ENCODE measurements around the gene HAVCR2.

Gene HAVCR2

GRCh38 chr5:157072508-157072907 is 36.3 kb downstream of the HAVCR2 start:
- TF ChIP-seq, protein P1, sequence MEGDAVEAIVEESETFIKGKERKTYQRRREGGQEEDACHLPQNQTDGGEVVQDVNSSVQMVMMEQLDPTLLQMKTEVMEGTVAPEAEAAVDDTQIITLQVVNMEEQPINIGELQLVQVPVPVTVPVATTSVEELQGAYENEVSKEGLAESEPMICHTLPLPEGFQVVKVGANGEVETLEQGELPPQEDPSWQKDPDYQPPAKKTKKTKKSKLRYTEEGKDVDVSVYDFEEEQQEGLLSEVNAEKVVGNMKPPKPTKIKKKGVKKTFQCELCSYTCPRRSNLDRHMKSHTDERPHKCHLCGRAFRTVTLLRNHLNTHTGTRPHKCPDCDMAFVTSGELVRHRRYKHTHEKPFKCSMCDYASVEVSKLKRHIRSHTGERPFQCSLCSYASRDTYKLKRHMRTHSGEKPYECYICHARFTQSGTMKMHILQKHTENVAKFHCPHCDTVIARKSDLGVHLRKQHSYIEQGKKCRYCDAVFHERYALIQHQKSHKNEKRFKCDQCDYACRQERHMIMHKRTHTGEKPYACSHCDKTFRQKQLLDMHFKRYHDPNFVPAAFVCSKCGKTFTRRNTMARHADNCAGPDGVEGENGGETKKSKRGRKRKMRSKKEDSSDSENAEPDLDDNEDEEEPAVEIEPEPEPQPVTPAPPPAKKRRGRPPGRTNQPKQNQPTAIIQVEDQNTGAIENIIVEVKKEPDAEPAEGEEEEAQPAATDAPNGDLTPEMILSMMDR (IDR thresholded peaks at IDR 0.05; ENCODE audit: low read length, missing control alignments): no peak
- H3K4me3 ChIP-seq (replicated peaks; ENCODE audit: low read depth, low read length): no peak overlapping the region
- no peak for DNase-seq (ENCODE audit: low read depth)

DNA sequence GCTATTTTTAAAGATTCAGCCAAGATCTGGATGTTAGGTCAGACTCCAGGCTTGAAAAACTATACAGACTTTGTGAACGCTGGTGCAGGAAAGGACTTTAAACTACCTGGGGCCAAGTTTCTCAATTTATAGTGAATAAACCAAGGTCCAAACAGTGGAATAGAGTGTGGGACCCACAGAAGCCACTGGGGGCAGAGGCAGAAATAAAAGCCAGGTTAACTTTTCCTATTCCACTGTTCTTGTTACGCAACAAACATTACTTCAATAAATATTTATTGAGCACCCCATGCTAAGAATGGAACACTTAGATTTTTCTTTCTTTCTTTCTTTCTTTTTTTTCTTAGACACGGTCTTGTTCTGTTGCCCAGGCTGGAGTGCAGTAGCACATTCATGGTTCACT is 38.9 kb downstream of the HAVCR2 start:
- no peak overlapping the region for H3K4me3 ChIP-seq (replicated peaks; ENCODE audit: low read depth, low read length)
- TF ChIP-seq, protein P1 (IDR thresholded peaks at IDR 0.05; ENCODE audit: low read length, missing control alignments): no peak
- no peak for DNase-seq (ENCODE audit: low read depth)

DNA sequence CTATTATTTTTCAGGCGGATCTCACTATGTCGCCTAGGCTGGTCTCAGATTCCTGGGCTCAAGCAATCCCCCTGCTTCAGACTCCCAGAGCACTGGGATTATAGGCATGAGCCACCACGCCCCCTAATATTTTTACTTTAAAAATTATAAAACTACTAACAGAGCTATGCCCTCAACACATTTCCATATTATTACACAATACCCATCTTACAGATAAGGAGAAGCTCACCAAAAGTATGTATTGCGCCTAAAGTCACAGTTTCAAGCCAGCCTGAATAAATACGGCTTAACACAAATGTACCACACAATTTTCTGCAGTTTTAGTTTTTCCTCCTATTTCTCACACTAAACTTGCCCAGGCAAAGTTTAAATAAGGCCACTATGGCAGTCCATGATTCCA is 40.1 kb downstream of the HAVCR2 start:
- H3K4me3 ChIP-seq (replicated peaks; ENCODE audit: low read depth, low read length): no peak overlapping the region
- TF ChIP-seq, protein P1 (IDR thresholded peaks at IDR 0.05; ENCODE audit: low read length, missing control alignments): no peak

DNA sequence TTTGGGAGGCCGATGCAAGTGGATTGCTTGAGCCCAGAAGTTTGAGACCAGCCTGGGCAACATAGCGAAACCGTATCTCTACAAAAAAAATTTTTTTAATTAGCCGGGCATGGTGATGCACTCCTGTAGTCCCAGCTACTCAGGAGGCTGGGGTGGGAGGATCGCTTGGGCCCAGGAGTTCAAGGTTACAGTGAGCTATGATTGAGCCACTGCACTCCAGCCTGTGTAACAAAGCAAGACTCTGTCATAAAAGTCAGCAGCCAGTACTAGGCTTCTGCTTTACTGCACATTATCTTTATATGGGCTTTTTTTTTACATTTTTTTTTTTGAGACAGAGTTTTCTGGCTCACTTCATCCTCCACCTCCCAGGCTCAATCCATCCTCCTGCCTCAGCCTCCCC is 40.5 kb downstream of the HAVCR2 start:
- TF ChIP-seq, protein P1 (IDR thresholded peaks at IDR 0.05; ENCODE audit: low read length, missing control alignments): no peak
- no peak overlapping the region for H3K4me3 ChIP-seq (replicated peaks; ENCODE audit: low read depth, low read length)
- DNase-seq (ENCODE audit: low read depth): no peak

More for the DNA sequence above, 40.1 kb downstream of the HAVCR2 start:
- no peak for DNase-seq (ENCODE audit: low read depth)

DNA sequence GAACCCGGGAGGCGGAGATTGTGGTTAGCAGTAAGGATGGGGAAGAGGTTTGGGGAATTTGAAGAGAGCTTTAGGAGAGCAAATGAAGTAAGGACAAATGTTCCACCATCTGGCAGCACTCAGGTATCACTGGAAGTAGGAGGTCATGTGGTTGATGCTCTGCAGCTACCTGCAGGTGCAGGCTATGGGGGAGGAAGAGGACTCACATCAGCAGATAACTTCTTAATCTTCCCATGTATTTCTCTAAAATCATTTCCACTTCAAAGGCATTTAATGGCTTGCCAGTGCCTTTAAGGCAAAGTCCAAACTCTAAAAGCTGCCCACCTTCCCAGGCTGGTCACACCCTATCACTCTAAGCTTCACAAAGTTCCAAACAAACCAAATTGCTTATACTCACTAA is 41.8 kb downstream of the HAVCR2 start:
- no peak overlapping the region for H3K4me3 ChIP-seq (replicated peaks; ENCODE audit: low read depth, low read length)
- TF ChIP-seq, protein P1 (IDR thresholded peaks at IDR 0.05; ENCODE audit: low read length, missing control alignments): no peak
- no peak for DNase-seq (ENCODE audit: low read depth)

DNA sequence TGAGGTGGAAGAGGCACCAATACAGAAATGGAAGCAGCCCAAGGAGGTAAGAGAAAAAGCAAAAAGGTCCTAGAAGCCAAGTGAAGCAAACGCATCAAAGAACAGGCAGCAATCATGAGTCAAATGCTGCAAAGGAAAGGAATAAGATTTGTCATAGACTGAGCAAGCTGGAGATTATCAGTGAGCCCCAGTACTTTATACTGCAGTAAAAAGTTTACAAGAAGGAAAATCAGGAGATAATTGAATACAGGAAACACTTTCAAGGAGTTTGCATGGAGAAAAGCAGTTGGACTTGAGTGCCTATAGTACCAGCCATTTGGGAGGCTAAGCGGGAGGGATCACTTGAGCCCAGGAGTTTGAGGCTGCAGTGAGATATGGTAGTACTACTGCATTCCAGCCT is 42.8 kb downstream of the HAVCR2 start:
- no peak for DNase-seq (ENCODE audit: low read depth)
- TF ChIP-seq, protein P1 (IDR thresholded peaks at IDR 0.05; ENCODE audit: low read length, missing control alignments): no peak
- no peak overlapping the region for H3K4me3 ChIP-seq (replicated peaks; ENCODE audit: low read depth, low read length)

DNA sequence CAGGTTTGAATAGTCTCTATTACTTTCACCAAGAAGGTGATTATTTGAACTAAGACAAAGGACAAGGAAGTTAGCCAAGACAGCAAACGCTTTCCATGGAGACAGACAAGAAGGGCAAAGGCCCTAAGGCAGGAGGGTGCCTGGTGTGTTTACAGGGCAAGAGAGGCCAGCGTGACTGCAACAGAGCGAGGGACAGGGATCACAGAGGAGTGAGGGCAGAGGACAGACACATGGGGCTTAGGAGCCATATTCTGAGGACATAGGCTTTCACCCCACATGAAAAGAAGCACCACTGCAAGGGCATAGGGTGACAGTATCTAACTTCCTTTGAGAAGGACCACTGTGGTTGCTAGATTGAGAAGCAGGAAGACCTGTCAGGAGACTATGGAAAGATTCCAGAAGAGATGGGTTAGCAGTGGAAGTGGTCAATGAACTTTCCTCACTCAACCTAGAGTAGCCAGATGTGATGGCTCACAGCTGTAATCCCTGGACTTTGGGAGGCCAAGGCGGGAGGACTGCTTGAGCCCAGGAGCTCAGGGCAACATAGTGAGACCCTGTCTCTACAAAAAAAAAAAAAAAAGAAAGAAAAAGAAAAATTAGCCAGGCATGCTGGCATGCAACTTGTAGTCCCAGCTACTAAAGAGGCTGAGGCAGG is 44.9 kb downstream of the HAVCR2 start:
- TF ChIP-seq, protein P1 (IDR thresholded peaks at IDR 0.05; ENCODE audit: low read length, missing control alignments): no peak
- no peak for DNase-seq (ENCODE audit: low read depth)

More for the DNA sequence above, 44.9 kb downstream of the HAVCR2 start:
- no peak overlapping the region for H3K4me3 ChIP-seq (replicated peaks; ENCODE audit: low read depth, low read length)

All from fibroblast of pulmonary artery (primary cell).